Fibroblast of villous mesenchyme (primary cell): ENCODE results near the gene FLNB. TPM values are rescaled to one million over a fixed set of nuclear protein-coding genes. Genes with fewer than 3 reads are reported as not detected.

Experiments used
- DNase-seq: peaks from one replicate; pipeline ENCODE4 v3.0.0-alpha.2; 2010; ENCODE audit warnings: low read depth
- H3K4me3 ChIP-seq: 2 replicates; pipeline ENCODE4 v1.5.1; 2011; ENCODE audit warnings: low read depth, mild to moderate bottlenecking, low read length
- total RNA-seq: library from RNA; depleted of rRNA; stranded (reverse); fragments of >200 nt; gene quantifications from 2 replicates; pipeline ENCODE4 v1.2.3, GENCODE V29; 2012
- TF ChIP-seq, protein P1 (sequence below): IDR thresholded peaks from 2 replicates; pipeline ENCODE4 v1.5.1; 2012; ENCODE audit warnings: low read depth, mild to moderate bottlenecking, low read length; ENCODE audit not compliant: insufficient read depth

Gene FLNB
- total RNA-seq, 1 donor, result 325 TPM

DNA sequence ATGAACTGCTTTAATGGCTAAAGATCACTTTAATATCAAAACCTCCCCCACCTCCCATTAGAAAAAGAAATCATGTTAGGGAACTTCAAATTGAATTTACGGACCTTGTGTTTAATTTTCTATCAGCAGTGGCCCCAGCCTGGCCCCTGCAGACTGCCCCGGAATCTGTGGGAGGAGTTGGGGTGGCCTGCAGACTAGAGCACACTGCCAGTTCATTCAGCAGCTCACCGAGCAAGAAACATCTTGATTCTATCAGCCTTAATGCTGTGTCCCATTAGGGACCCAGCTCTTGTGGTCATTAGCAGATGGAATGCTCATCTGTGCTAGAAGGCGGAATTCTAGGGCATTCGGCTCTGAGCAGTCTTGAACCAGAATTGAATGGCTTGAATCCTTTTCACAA lies 54.2 kb downstream of the FLNB start:
- peak; percentile 65 for DNase-seq
- TF ChIP-seq, protein P1, sequence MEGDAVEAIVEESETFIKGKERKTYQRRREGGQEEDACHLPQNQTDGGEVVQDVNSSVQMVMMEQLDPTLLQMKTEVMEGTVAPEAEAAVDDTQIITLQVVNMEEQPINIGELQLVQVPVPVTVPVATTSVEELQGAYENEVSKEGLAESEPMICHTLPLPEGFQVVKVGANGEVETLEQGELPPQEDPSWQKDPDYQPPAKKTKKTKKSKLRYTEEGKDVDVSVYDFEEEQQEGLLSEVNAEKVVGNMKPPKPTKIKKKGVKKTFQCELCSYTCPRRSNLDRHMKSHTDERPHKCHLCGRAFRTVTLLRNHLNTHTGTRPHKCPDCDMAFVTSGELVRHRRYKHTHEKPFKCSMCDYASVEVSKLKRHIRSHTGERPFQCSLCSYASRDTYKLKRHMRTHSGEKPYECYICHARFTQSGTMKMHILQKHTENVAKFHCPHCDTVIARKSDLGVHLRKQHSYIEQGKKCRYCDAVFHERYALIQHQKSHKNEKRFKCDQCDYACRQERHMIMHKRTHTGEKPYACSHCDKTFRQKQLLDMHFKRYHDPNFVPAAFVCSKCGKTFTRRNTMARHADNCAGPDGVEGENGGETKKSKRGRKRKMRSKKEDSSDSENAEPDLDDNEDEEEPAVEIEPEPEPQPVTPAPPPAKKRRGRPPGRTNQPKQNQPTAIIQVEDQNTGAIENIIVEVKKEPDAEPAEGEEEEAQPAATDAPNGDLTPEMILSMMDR, result no peak
- H3K4me3 ChIP-seq, result no peak overlapping the region

- TF ChIP-seq, protein P1, result no peak
- peak; percentile 94 for DNase-seq
- H3K4me3 ChIP-seq, result no peak overlapping the region
Measured at GRCh38 chr3:58063022-58063815, 55.0 kb downstream of the FLNB start.

- DNase-seq, result no peak
- H3K4me3 ChIP-seq, result no peak overlapping the region
- TF ChIP-seq, protein P1, result no peak
Measured at GRCh38 chr3:58064923-58065638, 56.9 kb downstream of the FLNB start.

DNA sequence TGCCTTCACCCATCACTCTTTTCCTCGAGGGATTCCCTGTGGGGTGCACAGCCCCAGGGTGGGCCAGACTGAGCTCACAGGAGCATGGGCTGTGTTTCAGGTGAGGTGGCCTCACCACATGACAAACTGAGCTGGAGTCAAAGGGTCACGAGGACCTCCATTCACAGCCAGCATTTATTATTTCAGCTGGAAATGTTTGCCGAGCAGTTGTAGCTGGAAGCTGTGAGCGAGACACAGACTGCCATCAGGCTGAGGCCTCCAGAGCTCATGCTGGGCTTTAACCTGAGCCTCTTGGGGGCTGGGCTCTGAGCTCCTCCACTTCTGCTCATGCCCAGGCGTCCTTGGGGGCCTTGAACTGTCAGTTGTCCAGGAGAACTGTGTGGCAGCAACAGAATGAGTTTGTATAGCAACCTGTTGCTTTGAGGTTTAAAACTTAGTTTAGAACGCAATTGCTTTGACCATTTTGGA lies 57.5 kb downstream of the FLNB start:
- DNase-seq, result no peak
- TF ChIP-seq, protein P1, result no peak
- no peak overlapping the region for H3K4me3 ChIP-seq

- TF ChIP-seq, protein P1, result no peak
- no peak overlapping the region for H3K4me3 ChIP-seq
- peak; percentile 76 for DNase-seq
Measured at GRCh38 chr3:58066842-58067241, 58.6 kb downstream of the FLNB start.

DNA sequence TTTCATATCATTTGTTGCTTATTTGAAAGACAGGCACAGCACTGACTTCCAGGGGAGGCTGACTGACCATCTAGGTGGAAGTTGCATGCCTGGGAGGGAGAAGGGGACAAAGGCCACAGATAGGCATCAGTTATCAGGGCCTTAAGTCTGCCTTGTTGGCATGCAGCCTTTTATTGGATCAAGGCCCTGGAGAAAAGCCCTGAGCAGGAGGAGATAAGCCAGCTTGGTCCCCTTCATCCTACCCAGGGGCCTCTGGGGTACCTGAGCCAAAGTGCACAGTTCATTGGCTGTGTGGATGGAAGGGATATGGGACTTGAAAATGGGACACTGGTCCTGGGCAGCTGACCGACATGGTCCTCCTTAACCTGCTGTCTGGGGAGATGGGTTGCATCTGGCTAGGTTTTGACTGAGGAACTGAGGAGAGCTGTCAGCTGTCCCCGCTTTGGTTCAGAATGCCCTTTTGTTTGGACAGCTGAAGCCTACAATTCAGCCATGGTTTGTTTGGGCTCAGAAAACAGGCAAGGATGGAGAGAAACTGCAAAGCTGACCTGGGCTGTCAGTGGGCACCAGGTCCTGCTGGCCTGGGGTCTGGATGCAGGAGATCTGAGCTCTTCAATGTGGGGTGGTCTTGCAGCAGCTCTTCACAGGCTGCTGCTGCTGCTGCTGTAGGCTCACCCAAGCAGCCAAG lies 60.0 kb downstream of the FLNB start:
- DNase-seq, result no peak
- TF ChIP-seq, protein P1, result no peak
- H3K4me3 ChIP-seq, result no peak overlapping the region
